Keratinocyte (primary cell): ENCODE results near the gene ANKRD13D. TPM values are rescaled to one million over a fixed set of nuclear protein-coding genes. Genes with fewer than 3 reads are reported as not detected.

Experiments
- DNase-seq: peaks from one replicate; pipeline ENCODE4 v3.0.0-alpha.2; 2011; ENCODE audit warnings: low read depth, missing footprints, low spot score
- FAIRE-seq: peaks from 2 replicates; lab custom pipeline; 2011; peaks lifted over from hg19 to GRCh38; lab: Jason Lieb, UNC
- H2AFZ ChIP-seq: 2 replicates; pipeline ENCODE4 v1.6.0; 2012; ENCODE audit warnings: low read length, control low read depth, inconsistent platforms; ENCODE audit not compliant: control insufficient read depth
- H3K27ac ChIP-seq: 2 replicates; pipeline ENCODE4 v1.5.1; 2011; ENCODE audit warnings: low read length; ENCODE audit not compliant: control insufficient read depth, insufficient read depth
- H3K27me3 ChIP-seq: 3 replicates; pipeline ENCODE4 v1.6.0; 2011; ENCODE audit warnings: low read length; ENCODE audit not compliant: control insufficient read depth, insufficient read depth; ENCODE audit errors: extremely low read depth
- H3K36me3 ChIP-seq, 2 experiments: 2 replicates in 1 of 2; 3 replicates in 1 of 2; pipeline ENCODE4 v1.5.1; 2011; ENCODE audit warnings: low read length in 2 of 2, mild to moderate bottlenecking in 1 of 2; ENCODE audit not compliant: control insufficient read depth in 2 of 2, insufficient read depth in 2 of 2; ENCODE audit errors: extremely low read depth in 1 of 2
- H3K4me1 ChIP-seq: 3 replicates; pipeline ENCODE4 v1.5.1; 2011; ENCODE audit warnings: low read length; ENCODE audit not compliant: control insufficient read depth, insufficient read depth; ENCODE audit errors: extremely low read depth
- H3K4me2 ChIP-seq: 3 replicates; pipeline ENCODE4 v1.6.0; 2011; ENCODE audit warnings: low read depth, low read length; ENCODE audit not compliant: control insufficient read depth, insufficient read depth; ENCODE audit errors: extremely low read depth
- H3K4me3 ChIP-seq, 3 experiments: fragments of 200-600 bp in 1 of 3; sonication (generic) in 1 of 3; 2 replicates in 2 of 3; 3 replicates in 1 of 3; pipeline ENCODE4 v1.5.1; 2011 to 2016; ENCODE audit warnings: low read length in 3 of 3, mild to moderate bottlenecking in 3 of 3, control low read depth in 2 of 3, inconsistent platforms in 1 of 3, low read depth in 1 of 3, mixed read lengths in 1 of 3, mixed run types in 1 of 3, moderate library complexity in 1 of 3; ENCODE audit not compliant: control insufficient read depth in 2 of 3, insufficient read depth in 2 of 3; ENCODE audit errors: extremely low read depth in 1 of 3
- H3K79me2 ChIP-seq: 2 replicates; pipeline ENCODE4 v1.6.0; 2012; ENCODE audit warnings: low read length; ENCODE audit not compliant: control insufficient read depth, insufficient read depth
- H3K9ac ChIP-seq: 3 replicates; pipeline ENCODE4 v1.6.0; 2011; ENCODE audit warnings: low read length; ENCODE audit not compliant: control insufficient read depth, insufficient read depth; ENCODE audit errors: extremely low read depth
- H3K9me1 ChIP-seq: 3 replicates; pipeline ENCODE4 v1.6.0; 2011; ENCODE audit warnings: low read length; ENCODE audit not compliant: control insufficient read depth, insufficient read depth; ENCODE audit errors: extremely low read depth
- H3K9me3 ChIP-seq: 2 replicates; pipeline ENCODE4 v1.5.1; 2012; ENCODE audit warnings: low read depth, low read length; ENCODE audit not compliant: control insufficient read depth
- H4K20me1 ChIP-seq: 3 replicates; pipeline ENCODE4 v1.6.0; 2011; ENCODE audit warnings: low read length; ENCODE audit not compliant: control insufficient read depth, insufficient read depth; ENCODE audit errors: extremely low read depth
- EZH2 ChIP-seq: IDR thresholded peaks from one replicate; pipeline ENCODE4 v1.6.1; 2012; ENCODE audit warnings: inconsistent platforms, mild to moderate bottlenecking, low read length, moderate library complexity
- dilution Hi-C: fragments of 300-500 bp; cut with MboI; formaldehyde crosslinking; loops from one replicate; pipeline ENCODE4 v1.7.0; 2020; ENCODE audit warnings: low sequenced_read_pairs; ENCODE audit not compliant: extremely low pct_ligation_motif_present
- polyA plus RNA-seq, 5 experiments: library from polyadenylated mRNA; depleted of rRNA in 3 of 5; stranded (reverse) in 3 of 5; stranded (forward) in 1 of 5; unstranded in 1 of 5; fragments of >200 nt; gene quantifications; 1 replicate in 1 of 5; 2 replicates in 3 of 5; 3 replicates in 1 of 5; pipeline versions ENCODE4 v1.2.1 to v1.2.3, GENCODE V29; 2011 to 2012; ENCODE audit warnings: missing spikeins in 2 of 5, low read depth in 1 of 5, low replicate concordance in 1 of 5
- TF ChIP-seq, protein P1 (sequence below), 3 experiments: IDR thresholded peaks in 1 of 3; conservative IDR thresholded peaks in 1 of 3; optimal IDR thresholded peaks in 1 of 3; 2 replicates in 2 of 3; 3 replicates in 1 of 3; pipeline versions ENCODE3 to v1.5.1; 2011; ENCODE audit warnings: low read length in 3 of 3, mild to moderate bottlenecking in 3 of 3, moderate library complexity in 2 of 3, control low read depth in 1 of 3, inconsistent platforms in 1 of 3; ENCODE audit not compliant: insufficient read depth in 2 of 3; ENCODE audit errors: extremely low read depth in 1 of 3

The ANKRD13D gene
- polyA plus RNA-seq, 1 donor (not counting 4 experiments of a cell fraction or from before 2014, with no cell fraction given), result 25.0 TPM

DNA sequence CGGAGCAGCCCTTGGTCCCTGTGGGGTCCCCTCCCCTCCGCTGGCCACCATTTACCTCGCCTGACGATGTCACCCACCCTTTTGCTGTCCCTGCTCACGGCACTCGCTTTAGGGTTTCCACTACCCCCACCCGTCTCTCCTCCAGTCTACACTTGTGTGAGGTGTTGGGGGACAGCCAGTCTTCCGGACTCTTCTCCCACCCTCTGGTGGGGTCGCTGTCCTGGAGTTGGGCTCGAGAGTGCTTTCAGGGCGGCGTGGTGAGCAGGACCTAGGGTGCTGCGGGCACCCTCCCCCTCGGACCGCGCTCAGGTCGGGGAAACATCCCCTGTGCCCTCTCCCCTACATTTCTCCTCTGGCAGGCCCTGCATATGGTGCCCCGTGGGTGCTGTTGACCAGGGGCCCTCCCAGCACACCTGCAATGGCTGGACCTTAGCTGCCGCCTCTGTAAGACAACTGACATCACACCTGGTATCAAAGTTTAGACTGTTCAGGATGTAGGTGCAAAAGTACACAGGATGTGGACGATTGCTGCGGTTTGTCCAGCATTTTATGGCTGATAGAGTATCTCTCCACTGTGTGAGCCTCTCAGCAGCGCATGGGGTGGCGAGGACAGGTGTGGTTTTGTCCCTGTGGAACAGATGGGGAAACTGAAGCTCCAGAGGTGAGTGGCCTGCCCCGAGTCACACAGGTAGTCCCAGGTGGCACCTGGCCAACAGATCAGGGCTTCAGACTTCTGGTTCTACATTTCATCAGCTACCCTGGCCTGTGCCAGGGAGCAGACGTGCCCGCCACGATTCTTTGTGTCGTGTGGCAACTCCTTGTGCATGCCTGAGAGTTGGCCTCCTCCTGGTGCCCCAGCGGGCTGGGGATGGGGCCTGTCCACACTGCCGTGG lies 21.7 kb upstream of the ANKRD13D start:
- H3K27ac ChIP-seq, result peak overlapping the region; percentile 46
- no peaks in the 10 kb centered on the region for H3K27me3 ChIP-seq
- H3K4me3 ChIP-seq, result peak overlapping the region; percentile 60 to 90 (median 84)
- peaks cover 3% of the 10 kb centered on the region for H3K9me1 ChIP-seq
- DNase-seq, result no peak
- H3K79me2 ChIP-seq, result peaks cover 56% of the 10 kb centered on the region
- H3K4me2 ChIP-seq, result peak overlapping the region; percentile 99
- H2AFZ ChIP-seq, result no peak overlapping the region
- H3K9ac ChIP-seq, result peak overlapping the region; percentile 79
- no peaks in the 10 kb centered on the region for H3K9me3 ChIP-seq
- peaks cover 78% of the 10 kb centered on the region for H3K4me1 ChIP-seq
- no peak for FAIRE-seq
- TF ChIP-seq EZH2, result no peak
- TF ChIP-seq, protein P1, sequence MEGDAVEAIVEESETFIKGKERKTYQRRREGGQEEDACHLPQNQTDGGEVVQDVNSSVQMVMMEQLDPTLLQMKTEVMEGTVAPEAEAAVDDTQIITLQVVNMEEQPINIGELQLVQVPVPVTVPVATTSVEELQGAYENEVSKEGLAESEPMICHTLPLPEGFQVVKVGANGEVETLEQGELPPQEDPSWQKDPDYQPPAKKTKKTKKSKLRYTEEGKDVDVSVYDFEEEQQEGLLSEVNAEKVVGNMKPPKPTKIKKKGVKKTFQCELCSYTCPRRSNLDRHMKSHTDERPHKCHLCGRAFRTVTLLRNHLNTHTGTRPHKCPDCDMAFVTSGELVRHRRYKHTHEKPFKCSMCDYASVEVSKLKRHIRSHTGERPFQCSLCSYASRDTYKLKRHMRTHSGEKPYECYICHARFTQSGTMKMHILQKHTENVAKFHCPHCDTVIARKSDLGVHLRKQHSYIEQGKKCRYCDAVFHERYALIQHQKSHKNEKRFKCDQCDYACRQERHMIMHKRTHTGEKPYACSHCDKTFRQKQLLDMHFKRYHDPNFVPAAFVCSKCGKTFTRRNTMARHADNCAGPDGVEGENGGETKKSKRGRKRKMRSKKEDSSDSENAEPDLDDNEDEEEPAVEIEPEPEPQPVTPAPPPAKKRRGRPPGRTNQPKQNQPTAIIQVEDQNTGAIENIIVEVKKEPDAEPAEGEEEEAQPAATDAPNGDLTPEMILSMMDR (optimal IDR thresholded peaks at IDR 0.05 in 1 of 3, IDR thresholded peaks at IDR 0.05 in 1 of 3, conservative IDR thresholded peaks at IDR 0.05 in 1 of 3; ENCODE audit: extremely low read depth in 1 of 3, insufficient read depth in 2 of 3, low read length in 3 of 3), result no peak
- peaks cover 14% of the 10 kb centered on the region for H4K20me1 ChIP-seq
- dilution Hi-C loops, result no loop called here
- peaks cover 10 to 21% of the 10 kb centered on the region in 2 experiments for H3K36me3 ChIP-seq

DNA sequence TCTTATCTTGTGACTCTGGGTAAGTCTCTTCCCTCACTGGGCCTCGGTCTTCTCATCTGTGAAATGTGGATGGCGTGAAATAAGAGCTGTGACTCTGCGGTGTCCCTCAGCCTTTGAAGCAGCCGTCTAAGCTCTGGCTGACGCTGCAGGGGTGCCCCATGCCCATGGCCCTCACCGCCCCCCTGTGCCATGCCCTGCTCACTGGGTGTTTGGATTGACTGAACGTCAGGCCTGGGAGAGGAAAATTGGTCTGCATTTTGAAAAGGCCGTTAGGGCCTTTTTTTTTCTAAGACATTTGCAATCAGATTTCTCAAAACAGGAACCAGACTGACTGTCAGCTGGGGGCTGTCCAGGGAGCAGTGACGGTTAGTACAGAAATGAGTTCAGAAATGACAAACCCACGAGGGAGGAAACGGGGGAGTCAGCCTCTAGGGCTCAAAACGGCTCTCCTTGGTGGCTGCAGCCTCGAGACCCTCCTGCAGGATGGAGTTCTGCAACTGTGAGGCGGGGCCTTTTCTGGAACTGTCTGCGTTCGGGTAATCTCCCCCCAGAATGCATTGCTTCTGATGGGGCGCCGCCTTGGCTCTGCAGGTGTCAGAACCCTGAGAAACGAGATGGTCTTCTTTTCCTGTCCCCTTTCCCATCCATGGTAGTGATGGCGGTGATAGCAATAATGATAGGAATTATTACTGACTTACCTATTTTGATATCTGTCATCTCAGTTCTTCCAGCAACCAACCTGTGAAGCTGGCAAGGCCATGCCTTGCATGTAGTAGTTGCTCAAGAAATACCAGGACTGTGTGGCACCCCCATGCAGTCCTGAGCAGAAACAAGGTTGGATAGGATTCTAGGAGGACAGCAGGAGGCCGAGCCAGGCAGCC lies 20.8 kb upstream of the ANKRD13D start:
- H3K9me1 ChIP-seq, result peaks cover 3% of the 10 kb centered on the region
- no peak for TF ChIP-seq EZH2
- TF ChIP-seq, protein P1 (optimal IDR thresholded peaks at IDR 0.05 in 1 of 3, IDR thresholded peaks at IDR 0.05 in 1 of 3, conservative IDR thresholded peaks at IDR 0.05 in 1 of 3; ENCODE audit: extremely low read depth in 1 of 3, insufficient read depth in 2 of 3, low read length in 3 of 3), result no peak
- H3K27me3 ChIP-seq, result no peaks in the 10 kb centered on the region
- H3K4me2 ChIP-seq, result peak overlapping the region; percentile 99
- H2AFZ ChIP-seq, result no peak overlapping the region
- H3K4me3 ChIP-seq, result peak overlapping the region in 2 of 3 experiments; percentile 60 to 84
- H3K4me1 ChIP-seq, result peaks cover 73% of the 10 kb centered on the region
- FAIRE-seq (no peak), DNase-seq (no peak)
- H3K9ac ChIP-seq, result peak overlapping the region; percentile 79
- no peaks in the 10 kb centered on the region for H3K9me3 ChIP-seq
- peaks cover 14% of the 10 kb centered on the region for H4K20me1 ChIP-seq
- peaks cover 65% of the 10 kb centered on the region for H3K79me2 ChIP-seq
- dilution Hi-C loops, result no loop called here
- H3K36me3 ChIP-seq, result peaks cover 10 to 21% of the 10 kb centered on the region in 2 experiments
- H3K27ac ChIP-seq, result no peak overlapping the region
